ENCODE data around the gene ALK.
A peak's percentile ranks its signal among the peaks of the same experiment; 100 is the strongest.
"Not testable (repeated sequence)": the region's sequence is repeated elsewhere in the genome, so short reads cannot be mapped to it uniquely, and the experiment has no call there.

The ALK gene

GRCh38 chr2:29755233-29755632, 166.2 kb downstream of the ALK start:
- no peak for DNase-seq (ENCODE audit: low read depth)

- peak; percentile 29 for DNase-seq (ENCODE audit: low read depth)
These were observed 167.5 kb downstream of the ALK start for GRCh38 chr2:29753671-29754444.

- no peak for DNase-seq (ENCODE audit: low read depth)
These were observed 170.0 kb downstream of the ALK start for GRCh38 chr2:29751390-29751789.

- DNase-seq (ENCODE audit: low read depth) = not testable (repeated sequence)
These were observed 170.9 kb downstream of the ALK start for GRCh38 chr2:29750463-29750862.

- DNase-seq (ENCODE audit: low read depth) = no peak
These were observed 171.5 kb downstream of the ALK start for GRCh38 chr2:29749843-29750242.

GRCh38 chr2:29749041-29749440, 172.3 kb downstream of the ALK start:
- DNase-seq (ENCODE audit: low read depth) = no peak

GRCh38 chr2:29747786-29748470, 173.5 kb downstream of the ALK start:
- peak; percentile 61 for DNase-seq (ENCODE audit: low read depth)

GRCh38 chr2:29744976-29745375, 176.4 kb downstream of the ALK start:
- DNase-seq (ENCODE audit: low read depth) = no peak

GRCh38 chr2:29743516-29743915, 177.9 kb downstream of the ALK start:
- DNase-seq (ENCODE audit: low read depth) = no peak

GRCh38 chr2:29742656-29743055, 178.7 kb downstream of the ALK start:
- no peak for DNase-seq (ENCODE audit: low read depth)

GRCh38 chr2:29741132-29741531, 180.3 kb downstream of the ALK start:
- DNase-seq (ENCODE audit: low read depth) = no peak

GRCh38 chr2:29733965-29734364, 187.4 kb downstream of the ALK start:
- DNase-seq (ENCODE audit: low read depth) = no peak

GRCh38 chr2:29733213-29733612, 188.2 kb downstream of the ALK start:
- no peak for DNase-seq (ENCODE audit: low read depth)

- no peak for DNase-seq (ENCODE audit: low read depth)
These were observed 189.4 kb downstream of the ALK start for GRCh38 chr2:29731948-29732347.

GRCh38 chr2:29729932-29730331, 191.5 kb downstream of the ALK start:
- DNase-seq (ENCODE audit: low read depth) = no peak

- no peak for DNase-seq (ENCODE audit: low read depth)
These were observed 192.0 kb downstream of the ALK start for GRCh38 chr2:29729401-29729800.

- no peak for DNase-seq (ENCODE audit: low read depth)
These were observed 194.4 kb downstream of the ALK start for GRCh38 chr2:29726976-29727375.

GRCh38 chr2:29725610-29726009, 195.8 kb downstream of the ALK start:
- DNase-seq (ENCODE audit: low read depth) = no peak

GRCh38 chr2:29724282-29724681, 197.1 kb downstream of the ALK start:
- DNase-seq (ENCODE audit: low read depth) = no peak

GRCh38 chr2:29723255-29724001, 198.0 kb downstream of the ALK start:
- no peak for DNase-seq (ENCODE audit: low read depth)

- no peak for DNase-seq (ENCODE audit: low read depth)
These were observed 201.7 kb downstream of the ALK start for GRCh38 chr2:29719639-29720038.

- DNase-seq (ENCODE audit: low read depth) = no peak
These were observed 203.2 kb downstream of the ALK start for GRCh38 chr2:29718076-29718686.

GRCh38 chr2:29715655-29716054, 205.7 kb downstream of the ALK start:
- DNase-seq (ENCODE audit: low read depth) = no peak
